ENCODE results near the gene PPP1R9A.

PPP1R9A gene

DNA sequence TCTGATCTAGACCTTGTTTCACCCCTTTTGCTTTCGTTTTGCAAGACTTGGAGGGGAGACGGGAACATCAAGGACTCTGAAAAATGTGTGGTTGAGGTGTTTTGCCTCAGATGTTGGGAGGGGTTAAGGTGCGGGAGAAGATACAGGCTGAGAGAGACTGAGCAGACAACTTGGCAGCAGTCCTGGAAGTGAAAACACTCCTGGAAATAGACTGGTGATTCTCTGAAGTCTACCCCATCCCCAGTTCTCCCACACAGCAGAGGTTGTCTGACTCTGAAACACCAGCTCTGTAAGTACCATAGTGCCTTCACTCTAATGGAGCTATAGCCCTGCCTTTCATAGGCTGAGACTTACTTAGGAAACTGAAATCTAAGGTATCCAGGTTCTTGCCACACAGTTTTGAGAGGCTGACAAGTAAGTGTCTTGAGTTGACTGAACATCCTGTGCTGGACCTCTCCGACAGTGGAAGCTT, 152.5 kb downstream of the PPP1R9A start:
- H3K27ac ChIP-seq (ENCODE audit: low read length) = peak overlapping the region; percentile 41
- peak overlapping the region; percentile 64 for H3K4me3 ChIP-seq (ENCODE audit: low read length in 2 of 2)
- H3K27me3 ChIP-seq (ENCODE audit: control insufficient read depth in 1 of 2, insufficient read depth in 2 of 2, low read length in 2 of 2) = no peaks in the 10 kb centered on the region
- H3K4me1 ChIP-seq (ENCODE audit: control insufficient read depth, insufficient read depth, low read length) = peaks cover 3% of the 10 kb centered on the region
- H3K9me3 ChIP-seq (ENCODE audit: control insufficient read depth in 2 of 2, low read length in 2 of 2) = no peaks in the 10 kb centered on the region
- H3K36me3 ChIP-seq (ENCODE audit: control insufficient read depth in 2 of 2, insufficient read depth in 2 of 2, low read length in 2 of 2) = no peaks in the 10 kb centered on the region
- peak overlapping the region in 1 of 2 donors; percentile 60 for H3K9ac ChIP-seq (ENCODE audit: low read length in 2 of 2)

DNA sequence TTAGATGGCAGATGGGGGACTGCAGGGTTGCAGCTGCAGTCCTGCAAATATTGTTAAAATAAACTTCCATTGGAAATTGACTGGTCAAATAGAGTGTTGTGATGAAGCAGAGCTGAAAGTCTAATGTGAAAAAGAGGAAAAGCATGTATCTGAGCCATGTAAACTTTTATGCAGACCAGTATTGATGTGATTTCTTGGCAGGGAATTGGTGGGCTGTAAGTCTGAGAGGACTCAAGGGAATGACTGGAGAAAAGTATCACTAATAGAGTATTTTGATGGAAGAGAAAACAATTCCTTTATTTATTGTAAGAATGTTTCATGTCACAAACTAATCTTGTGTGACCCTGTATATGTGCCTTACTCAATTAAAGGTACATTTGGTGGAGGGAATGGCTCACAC, 155.5 kb downstream of the PPP1R9A start:
- Histone ChIP-seq H3K9me3 (ENCODE audit: control insufficient read depth in 2 of 2, low read length in 2 of 2) (no peaks in the 10 kb centered on the region), H3K27ac (ENCODE audit: low read length) (no peak overlapping the region), H3K27me3 (ENCODE audit: control insufficient read depth in 1 of 2, insufficient read depth in 2 of 2, low read length in 2 of 2) (no peaks in the 10 kb centered on the region)

DNA sequence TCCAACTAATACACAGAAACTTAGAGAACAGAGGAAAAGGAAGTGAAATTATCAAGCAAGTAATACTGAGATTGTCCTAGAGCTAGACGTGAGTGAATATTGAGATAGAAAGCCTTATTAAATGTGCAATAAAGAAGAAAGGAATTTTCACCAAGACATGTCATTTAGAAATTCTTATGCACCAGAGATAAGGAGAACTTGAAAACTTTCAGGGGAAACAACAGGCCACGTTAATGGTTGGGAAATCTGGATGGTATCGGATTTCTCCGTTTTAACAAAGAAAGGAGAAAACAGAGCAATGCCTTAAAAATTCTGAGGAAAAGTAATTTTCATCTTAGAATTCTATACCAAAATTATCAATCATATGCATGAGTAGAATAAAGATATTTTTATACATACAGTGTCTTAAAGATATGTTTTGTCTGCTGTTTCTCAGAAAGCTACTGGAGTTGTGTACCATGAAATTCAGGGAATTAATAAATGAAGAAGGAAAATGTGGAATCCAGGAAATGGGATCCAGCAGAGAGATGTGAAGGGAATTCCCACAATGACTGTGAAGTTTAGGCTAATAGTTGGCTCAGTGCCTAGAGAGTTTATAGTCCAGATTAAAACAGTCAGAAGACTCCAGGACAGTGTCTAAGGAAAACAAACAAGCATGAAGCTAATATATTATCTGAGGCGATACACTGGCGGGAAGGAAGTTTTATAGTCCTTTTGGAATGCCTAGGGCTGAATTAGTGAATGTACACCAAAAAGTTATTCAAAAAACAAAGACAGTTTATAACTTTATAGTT, 159.5 kb downstream of the PPP1R9A start:
- Histone ChIP-seq H3K27me3 (ENCODE audit: control insufficient read depth in 1 of 2, insufficient read depth in 2 of 2, low read length in 2 of 2) (no peaks in the 10 kb centered on the region), H3K4me1 (ENCODE audit: control insufficient read depth, insufficient read depth, low read length) (no peaks in the 10 kb centered on the region), H3K9ac (ENCODE audit: low read length in 2 of 2) (no peak overlapping the region), H3K9me3 (ENCODE audit: control insufficient read depth in 2 of 2, low read length in 2 of 2) (no peaks in the 10 kb centered on the region), H3K36me3 (ENCODE audit: control insufficient read depth in 2 of 2, insufficient read depth in 2 of 2, low read length in 2 of 2) (no peaks in the 10 kb centered on the region), H3K4me3 (ENCODE audit: low read length in 2 of 2) (no peak overlapping the region), H3K27ac (ENCODE audit: low read length) (no peak overlapping the region)

More for the DNA sequence above, 155.5 kb downstream of the PPP1R9A start:
- Histone ChIP-seq H3K4me1 (ENCODE audit: control insufficient read depth, insufficient read depth, low read length) (peaks cover 3% of the 10 kb centered on the region), H3K9ac (ENCODE audit: low read length in 2 of 2) (no peak overlapping the region), H3K4me3 (ENCODE audit: low read length in 2 of 2) (no peak overlapping the region), H3K36me3 (ENCODE audit: control insufficient read depth in 2 of 2, insufficient read depth in 2 of 2, low read length in 2 of 2) (no peaks in the 10 kb centered on the region)

DNA sequence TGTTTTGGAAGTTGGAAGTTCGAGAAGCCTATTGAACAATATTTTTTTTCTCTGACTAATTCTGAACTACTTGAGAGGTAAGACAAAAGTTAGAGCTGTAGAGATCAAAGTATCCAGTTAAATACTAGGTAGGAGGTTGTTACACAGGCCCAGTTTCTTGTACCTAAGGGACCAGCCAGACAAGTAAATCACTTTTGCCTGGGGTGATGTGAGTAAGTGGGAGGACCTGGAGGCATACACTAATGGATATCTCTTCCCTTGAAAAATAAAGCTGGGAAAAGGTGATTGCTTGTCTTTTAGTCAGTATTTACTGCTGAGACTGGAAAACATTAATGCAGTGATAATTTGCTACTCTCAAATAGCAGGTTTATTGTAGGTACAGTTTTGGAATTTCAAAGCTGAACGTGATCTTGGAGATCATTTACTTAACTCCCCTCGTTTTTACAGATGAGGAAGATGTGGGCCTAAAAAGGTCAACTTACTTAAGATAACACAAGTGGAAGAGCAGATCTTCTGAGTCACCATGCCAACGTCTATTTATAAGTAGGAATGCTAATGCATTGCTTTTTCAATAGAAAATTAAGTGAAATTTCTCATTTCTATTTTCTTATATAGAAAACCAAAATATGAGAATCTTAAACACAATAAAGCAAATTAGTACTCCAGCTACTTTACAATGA, 181.3 kb downstream of the PPP1R9A start:
- H3K27me3 ChIP-seq (ENCODE audit: control insufficient read depth in 1 of 2, insufficient read depth in 2 of 2, low read length in 2 of 2) = no peaks in the 10 kb centered on the region
- H3K4me1 ChIP-seq (ENCODE audit: control insufficient read depth, insufficient read depth, low read length) = no peaks in the 10 kb centered on the region
- no peak overlapping the region for H3K4me3 ChIP-seq (ENCODE audit: low read length in 2 of 2)
- H3K9me3 ChIP-seq (ENCODE audit: control insufficient read depth in 2 of 2, low read length in 2 of 2) = no peaks in the 10 kb centered on the region
- H3K9ac ChIP-seq (ENCODE audit: low read length in 2 of 2) = no peak overlapping the region
- H3K27ac ChIP-seq (ENCODE audit: low read length) = no peak overlapping the region
- no peaks in the 10 kb centered on the region for H3K36me3 ChIP-seq (ENCODE audit: control insufficient read depth in 2 of 2, insufficient read depth in 2 of 2, low read length in 2 of 2)

DNA sequence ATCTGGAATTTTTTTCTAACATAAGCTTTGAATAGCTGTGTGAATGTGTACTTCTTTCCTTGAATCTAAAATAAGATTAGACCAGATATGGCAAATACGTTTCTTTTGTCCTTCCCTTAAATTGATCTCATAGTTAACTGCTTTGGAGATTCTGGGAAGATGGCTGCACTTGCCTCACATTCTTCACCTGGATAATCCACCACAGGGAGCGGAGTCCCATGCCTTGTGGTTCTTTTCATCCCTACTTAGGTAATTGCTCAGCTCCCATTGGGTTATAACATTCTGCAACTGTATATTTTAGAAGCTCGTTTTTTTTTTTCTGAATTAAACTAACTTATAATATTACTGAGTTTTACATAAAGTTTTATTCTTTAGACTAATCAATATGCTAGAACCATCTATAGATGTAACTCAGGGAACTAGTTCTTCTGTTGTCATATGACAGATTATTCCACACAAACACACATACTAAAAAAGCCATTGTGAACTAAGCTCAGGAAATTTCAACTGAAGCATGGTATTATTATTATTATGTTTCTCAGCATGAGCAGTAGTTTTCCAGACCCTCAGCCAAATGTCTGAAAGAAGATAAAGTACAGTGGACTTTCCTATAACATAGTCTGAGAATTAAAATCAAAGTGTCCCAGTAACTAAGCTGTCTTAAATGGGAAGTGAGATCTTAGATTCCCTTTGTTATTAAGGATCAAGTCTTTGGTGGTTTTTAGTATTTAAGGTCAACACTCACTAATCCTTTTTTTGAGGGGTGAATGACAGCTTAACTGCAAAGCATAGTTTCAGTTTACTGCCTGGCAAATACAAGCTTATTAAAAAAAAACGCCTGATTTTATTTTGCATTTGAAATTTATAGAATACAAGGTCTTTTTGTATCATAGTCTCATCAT, 182.3 kb downstream of the PPP1R9A start:
- Histone ChIP-seq H3K36me3 (ENCODE audit: control insufficient read depth in 2 of 2, insufficient read depth in 2 of 2, low read length in 2 of 2) (no peaks in the 10 kb centered on the region), H3K4me1 (ENCODE audit: control insufficient read depth, insufficient read depth, low read length) (no peaks in the 10 kb centered on the region), H3K4me3 (ENCODE audit: low read length in 2 of 2) (no peak overlapping the region), H3K27ac (ENCODE audit: low read length) (no peak overlapping the region), H3K9ac (ENCODE audit: low read length in 2 of 2) (no peak overlapping the region), H3K27me3 (ENCODE audit: control insufficient read depth in 1 of 2, insufficient read depth in 2 of 2, low read length in 2 of 2) (no peaks in the 10 kb centered on the region), H3K9me3 (ENCODE audit: control insufficient read depth in 2 of 2, low read length in 2 of 2) (no peaks in the 10 kb centered on the region)

DNA sequence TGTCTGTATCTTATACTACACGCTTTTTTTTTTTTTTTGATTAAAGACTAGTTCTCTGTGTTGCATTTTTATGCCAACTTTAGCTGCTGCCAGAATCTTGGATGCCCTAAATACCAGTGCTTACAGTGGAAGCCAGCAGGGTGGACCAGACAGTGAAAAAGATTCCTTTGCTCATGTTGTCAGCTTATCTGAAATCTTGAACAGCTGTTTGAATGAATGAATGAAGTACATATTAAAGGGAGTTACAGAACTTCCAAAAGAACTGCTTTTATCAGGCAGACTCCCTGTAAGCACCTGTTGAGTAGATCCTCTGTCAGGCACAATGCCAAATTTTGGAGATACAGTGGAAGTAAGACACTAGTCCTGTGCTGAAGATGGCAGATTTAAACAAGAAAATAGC, 184.9 kb downstream of the PPP1R9A start:
- no peak overlapping the region for H3K4me3 ChIP-seq (ENCODE audit: low read length in 2 of 2)
- H3K27me3 ChIP-seq (ENCODE audit: control insufficient read depth in 1 of 2, insufficient read depth in 2 of 2, low read length in 2 of 2) = no peaks in the 10 kb centered on the region
- H3K9ac ChIP-seq (ENCODE audit: low read length in 2 of 2) = no peak overlapping the region
- no peak overlapping the region for H3K27ac ChIP-seq (ENCODE audit: low read length)
- no peaks in the 10 kb centered on the region for H3K36me3 ChIP-seq (ENCODE audit: control insufficient read depth in 2 of 2, insufficient read depth in 2 of 2, low read length in 2 of 2)
- H3K9me3 ChIP-seq (ENCODE audit: control insufficient read depth in 2 of 2, low read length in 2 of 2) = no peaks in the 10 kb centered on the region
- no peaks in the 10 kb centered on the region for H3K4me1 ChIP-seq (ENCODE audit: control insufficient read depth, insufficient read depth, low read length)

DNA sequence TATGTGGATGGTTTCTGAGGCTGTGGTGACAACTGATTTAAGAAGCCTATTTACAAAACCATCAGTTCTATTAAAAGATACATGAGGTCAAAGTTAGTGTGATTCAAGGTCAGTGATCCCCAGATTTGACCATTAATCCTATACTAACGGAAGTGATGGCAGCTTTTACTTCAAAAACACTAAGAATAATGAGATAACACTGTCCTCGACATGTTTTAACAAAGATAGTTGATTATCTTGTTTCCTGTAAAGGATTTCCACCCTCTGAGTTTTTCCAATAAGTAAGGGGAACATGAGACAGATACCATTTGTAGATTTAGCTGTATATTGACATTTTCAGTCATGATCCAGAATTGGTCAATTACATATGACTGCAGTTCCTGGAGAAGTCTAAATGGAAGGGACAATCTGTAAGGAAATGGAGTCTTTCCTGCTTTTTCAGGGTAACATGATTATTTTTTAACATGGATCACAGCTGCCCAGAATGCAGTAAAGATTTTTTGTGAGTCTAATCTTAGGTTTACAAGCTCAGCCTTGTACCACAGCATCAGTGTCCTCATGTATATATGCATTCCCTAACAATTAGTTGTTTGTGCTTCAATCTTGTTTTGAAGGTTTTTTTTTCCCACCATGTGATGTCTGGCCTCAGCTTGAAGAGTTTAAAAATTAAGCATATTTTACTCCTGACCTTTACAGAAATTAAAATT, 188.0 kb downstream of the PPP1R9A start:
- Histone ChIP-seq H3K9ac (ENCODE audit: low read length in 2 of 2) (no peak overlapping the region), H3K27ac (ENCODE audit: low read length) (no peak overlapping the region)

DNA sequence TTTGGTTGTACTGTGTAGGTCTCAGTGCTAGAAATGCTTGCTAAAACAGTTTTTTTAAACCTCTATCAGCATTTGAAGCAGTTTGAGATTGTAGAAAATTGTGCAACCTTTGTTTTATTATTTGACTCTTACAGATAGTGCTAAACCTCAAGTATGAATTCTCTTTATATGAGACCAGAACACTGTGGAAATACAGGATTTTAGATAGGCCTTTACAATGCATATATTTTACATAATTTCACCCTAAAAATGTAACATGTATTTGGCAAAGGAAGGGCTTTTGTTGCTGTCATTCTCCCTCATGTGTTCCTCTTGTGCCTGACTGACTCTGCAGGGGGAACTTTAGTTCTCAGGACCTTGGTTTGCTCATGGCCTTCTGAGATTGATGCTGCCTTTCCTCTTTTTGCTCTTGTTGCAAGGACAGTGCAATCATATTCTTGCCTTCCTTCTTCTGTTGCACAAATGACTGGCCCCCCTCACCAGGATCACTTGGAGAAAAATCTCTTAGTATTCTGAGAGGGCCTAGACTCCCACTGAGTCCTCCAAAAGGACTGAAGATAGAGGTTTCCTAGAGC, 188.7 kb downstream of the PPP1R9A start:
- Histone ChIP-seq H3K4me1 (ENCODE audit: control insufficient read depth, insufficient read depth, low read length) (peaks cover 4% of the 10 kb centered on the region), H3K4me3 (ENCODE audit: low read length in 2 of 2) (no peak overlapping the region), H3K36me3 (ENCODE audit: control insufficient read depth in 2 of 2, insufficient read depth in 2 of 2, low read length in 2 of 2) (no peaks in the 10 kb centered on the region), H3K9me3 (ENCODE audit: control insufficient read depth in 2 of 2, low read length in 2 of 2) (no peaks in the 10 kb centered on the region), H3K27ac (ENCODE audit: low read length) (no peak overlapping the region), H3K9ac (ENCODE audit: low read length in 2 of 2) (no peak overlapping the region), H3K27me3 (ENCODE audit: control insufficient read depth in 1 of 2, insufficient read depth in 2 of 2, low read length in 2 of 2) (no peaks in the 10 kb centered on the region)

More for the DNA sequence above, 188.0 kb downstream of the PPP1R9A start:
- H3K4me3 ChIP-seq (ENCODE audit: low read length in 2 of 2) = no peak overlapping the region
- H3K9me3 ChIP-seq (ENCODE audit: control insufficient read depth in 2 of 2, low read length in 2 of 2) = no peaks in the 10 kb centered on the region
- no peaks in the 10 kb centered on the region for H3K36me3 ChIP-seq (ENCODE audit: control insufficient read depth in 2 of 2, insufficient read depth in 2 of 2, low read length in 2 of 2)
- H3K4me1 ChIP-seq (ENCODE audit: control insufficient read depth, insufficient read depth, low read length) = peaks cover 4% of the 10 kb centered on the region
- H3K27me3 ChIP-seq (ENCODE audit: control insufficient read depth in 1 of 2, insufficient read depth in 2 of 2, low read length in 2 of 2) = no peaks in the 10 kb centered on the region

DNA sequence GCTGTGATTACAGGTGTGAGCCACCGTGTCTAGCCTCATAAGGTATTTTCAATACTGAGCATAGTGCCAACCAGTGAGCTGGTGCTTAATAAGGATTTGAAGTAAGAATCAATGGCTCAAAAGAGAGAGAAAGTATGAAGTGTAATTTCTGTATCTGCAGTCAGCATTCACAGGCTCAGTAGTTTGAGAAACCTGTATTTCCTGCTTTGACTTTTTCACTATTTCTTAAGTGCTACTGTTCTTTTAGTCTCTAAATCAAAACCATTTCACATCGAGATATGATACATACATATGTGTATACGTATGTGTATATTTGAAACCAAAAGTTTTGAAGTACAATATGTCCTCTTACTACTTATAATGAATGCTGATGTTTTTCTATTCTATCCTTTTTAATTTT, 189.9 kb downstream of the PPP1R9A start:
- H3K27ac ChIP-seq (ENCODE audit: low read length) = no peak overlapping the region
- peaks cover 4% of the 10 kb centered on the region for H3K4me1 ChIP-seq (ENCODE audit: control insufficient read depth, insufficient read depth, low read length)
- H3K27me3 ChIP-seq (ENCODE audit: control insufficient read depth in 1 of 2, insufficient read depth in 2 of 2, low read length in 2 of 2) = no peaks in the 10 kb centered on the region
- no peaks in the 10 kb centered on the region for H3K9me3 ChIP-seq (ENCODE audit: control insufficient read depth in 2 of 2, low read length in 2 of 2)
- no peak overlapping the region for H3K9ac ChIP-seq (ENCODE audit: low read length in 2 of 2)
- H3K4me3 ChIP-seq (ENCODE audit: low read length in 2 of 2) = no peak overlapping the region
- no peaks in the 10 kb centered on the region for H3K36me3 ChIP-seq (ENCODE audit: control insufficient read depth in 2 of 2, insufficient read depth in 2 of 2, low read length in 2 of 2)

DNA sequence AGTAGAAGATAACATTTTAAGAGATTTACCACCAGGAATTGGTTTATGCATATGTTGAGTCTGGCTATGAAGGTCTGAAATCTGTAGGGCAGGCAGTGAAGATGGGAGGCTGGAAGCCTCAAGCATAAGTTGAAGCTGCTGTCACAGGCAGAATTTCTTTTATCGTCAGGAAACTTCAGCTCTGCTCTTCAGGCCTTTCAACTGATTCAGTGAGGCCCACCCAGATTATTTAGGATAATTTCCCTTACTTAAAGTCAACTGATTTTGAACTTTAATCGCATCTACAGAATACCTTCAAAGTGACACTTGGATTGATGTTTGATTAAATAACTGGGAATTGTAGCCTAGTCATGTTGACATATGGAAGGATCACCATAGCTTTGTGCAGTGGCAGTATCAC, 190.5 kb downstream of the PPP1R9A start:
- no peaks in the 10 kb centered on the region for H3K9me3 ChIP-seq (ENCODE audit: control insufficient read depth in 2 of 2, low read length in 2 of 2)
- no peaks in the 10 kb centered on the region for H3K36me3 ChIP-seq (ENCODE audit: control insufficient read depth in 2 of 2, insufficient read depth in 2 of 2, low read length in 2 of 2)
- no peak overlapping the region for H3K9ac ChIP-seq (ENCODE audit: low read length in 2 of 2)
- H3K4me1 ChIP-seq (ENCODE audit: control insufficient read depth, insufficient read depth, low read length) = peaks cover 4% of the 10 kb centered on the region
- no peak overlapping the region for H3K27ac ChIP-seq (ENCODE audit: low read length)
- no peak overlapping the region for H3K4me3 ChIP-seq (ENCODE audit: low read length in 2 of 2)
- no peaks in the 10 kb centered on the region for H3K27me3 ChIP-seq (ENCODE audit: control insufficient read depth in 1 of 2, insufficient read depth in 2 of 2, low read length in 2 of 2)
